A673 (cell line): ENCODE measurements around the gene NOS1AP.

Source experiments
- EZH2 ChIP-seq: fragments of 200-600 bp; sonication (generic); IDR thresholded peaks from 2 replicates; pipeline ENCODE4 v1.6.1; 2017; ENCODE audit warnings: borderline replicate concordance, low read depth, mild to moderate bottlenecking, mixed read lengths, antibody characterized with exemption, low read length; ENCODE audit not compliant: poor library complexity, severe bottlenecking
- TF ChIP-seq, protein P1 (sequence below): fragments of 300-800, 200-600 bp; sonication (generic); conservative IDR thresholded peaks from 2 replicates; pipeline ENCODE4 v1.5.1; 2017; ENCODE audit warnings: low read depth, mild to moderate bottlenecking, antibody characterized with exemption, low read length, moderate library complexity, mixed read lengths

DNA sequence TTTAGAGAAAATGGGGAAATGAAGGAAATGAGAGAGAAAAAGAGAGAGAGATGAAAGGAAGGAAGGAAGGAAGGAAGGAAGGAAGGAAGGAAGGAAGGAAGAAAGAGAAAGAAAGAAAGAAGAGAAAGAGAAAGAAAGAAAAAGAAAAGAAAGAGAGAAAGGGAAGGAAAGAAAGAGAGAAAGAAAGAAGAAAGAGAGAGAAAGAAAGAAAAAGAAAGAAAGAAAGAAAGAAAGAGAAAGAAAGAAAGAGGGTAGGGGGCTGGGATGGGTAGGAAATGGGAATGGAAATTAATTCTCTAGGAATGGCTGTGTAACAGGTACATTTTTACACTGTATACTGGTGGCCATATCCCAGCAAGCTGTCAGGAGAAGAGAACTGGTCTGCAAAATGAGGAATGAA lies 346.7 kb downstream of the NOS1AP start:
- TF ChIP-seq, protein P1, sequence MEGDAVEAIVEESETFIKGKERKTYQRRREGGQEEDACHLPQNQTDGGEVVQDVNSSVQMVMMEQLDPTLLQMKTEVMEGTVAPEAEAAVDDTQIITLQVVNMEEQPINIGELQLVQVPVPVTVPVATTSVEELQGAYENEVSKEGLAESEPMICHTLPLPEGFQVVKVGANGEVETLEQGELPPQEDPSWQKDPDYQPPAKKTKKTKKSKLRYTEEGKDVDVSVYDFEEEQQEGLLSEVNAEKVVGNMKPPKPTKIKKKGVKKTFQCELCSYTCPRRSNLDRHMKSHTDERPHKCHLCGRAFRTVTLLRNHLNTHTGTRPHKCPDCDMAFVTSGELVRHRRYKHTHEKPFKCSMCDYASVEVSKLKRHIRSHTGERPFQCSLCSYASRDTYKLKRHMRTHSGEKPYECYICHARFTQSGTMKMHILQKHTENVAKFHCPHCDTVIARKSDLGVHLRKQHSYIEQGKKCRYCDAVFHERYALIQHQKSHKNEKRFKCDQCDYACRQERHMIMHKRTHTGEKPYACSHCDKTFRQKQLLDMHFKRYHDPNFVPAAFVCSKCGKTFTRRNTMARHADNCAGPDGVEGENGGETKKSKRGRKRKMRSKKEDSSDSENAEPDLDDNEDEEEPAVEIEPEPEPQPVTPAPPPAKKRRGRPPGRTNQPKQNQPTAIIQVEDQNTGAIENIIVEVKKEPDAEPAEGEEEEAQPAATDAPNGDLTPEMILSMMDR: no peak
- no peak for TF ChIP-seq EZH2
